IMR-90 (cell line): ENCODE measurements around the gene RAVER2.

Source experiments
- CEBPB ChIP-seq: IDR thresholded peaks from 2 replicates; pipeline ENCODE4 v1.6.1; 2012; ENCODE audit warnings: low read depth, low read length, improper control_type of control experiment
- CHD1 ChIP-seq: IDR thresholded peaks from 2 replicates; pipeline ENCODE4 v1.6.1; 2012; ENCODE audit warnings: low read depth, low read length, improper control_type of control experiment
- FOS ChIP-seq: fragments of 150-350 bp; IDR thresholded peaks from 2 replicates; pipeline ENCODE4 v1.6.1; 2016; ENCODE audit warnings: low read depth, low read length
- MAFK ChIP-seq: IDR thresholded peaks from 2 replicates; pipeline ENCODE4 v1.6.1; 2012; ENCODE audit warnings: low read depth, low read length, improper control_type of control experiment
- MAZ ChIP-seq: IDR thresholded peaks from 2 replicates; pipeline ENCODE4 v1.6.1; 2012; ENCODE audit warnings: low read depth, mild to moderate bottlenecking, low read length, improper control_type of control experiment, moderate library complexity, borderline replicate concordance
- MXI1 ChIP-seq: IDR thresholded peaks from 2 replicates; pipeline ENCODE4 v1.6.1; 2012; ENCODE audit warnings: low read depth, mild to moderate bottlenecking, low read length, moderate library complexity, borderline replicate concordance
- NFE2L2 ChIP-seq: fragments of 150-350 bp; IDR thresholded peaks from 2 replicates; pipeline ENCODE4 v1.6.1; 2016; ENCODE audit warnings: low read depth, mild to moderate bottlenecking, low read length
- POLR2A ChIP-seq: IDR thresholded peaks from 2 replicates; pipeline ENCODE4 v1.6.1; 2012; ENCODE audit warnings: mild to moderate bottlenecking, low read depth, low read length
- RAD21 ChIP-seq: IDR thresholded peaks from 2 replicates; pipeline ENCODE4 v1.6.1; 2012; ENCODE audit warnings: low read length, improper control_type of control experiment
- RCOR1 ChIP-seq: IDR thresholded peaks from 2 replicates; pipeline ENCODE4 v1.6.1; 2012; ENCODE audit warnings: mild to moderate bottlenecking, low read length, improper control_type of control experiment; ENCODE audit not compliant: insufficient replicate concordance
- RFX5 ChIP-seq: IDR thresholded peaks from 2 replicates; pipeline ENCODE4 v1.8.0; 2012; ENCODE audit warnings: low read depth, mild to moderate bottlenecking, low read length, moderate library complexity
- SMC3 ChIP-seq: fragments of 150-350 bp; IDR thresholded peaks from 2 replicates; pipeline ENCODE4 v1.6.1; 2016; ENCODE audit warnings: low read depth, mild to moderate bottlenecking, antibody characterized with exemption, low read length, moderate library complexity
- TF ChIP-seq, protein P1 (sequence below): conservative IDR thresholded peaks from 2 replicates; pipeline ENCODE4 v1.5.1; 2012; ENCODE audit warnings: mild to moderate bottlenecking, low read depth, low read length, improper control_type of control experiment
- TF ChIP-seq, protein P2 (sequence below): fragments of 150-350 bp; IDR thresholded peaks from 2 replicates; pipeline ENCODE4 v1.6.1; 2017; ENCODE audit warnings: mild to moderate bottlenecking, antibody characterized with exemption, low read length, low read depth

DNA sequence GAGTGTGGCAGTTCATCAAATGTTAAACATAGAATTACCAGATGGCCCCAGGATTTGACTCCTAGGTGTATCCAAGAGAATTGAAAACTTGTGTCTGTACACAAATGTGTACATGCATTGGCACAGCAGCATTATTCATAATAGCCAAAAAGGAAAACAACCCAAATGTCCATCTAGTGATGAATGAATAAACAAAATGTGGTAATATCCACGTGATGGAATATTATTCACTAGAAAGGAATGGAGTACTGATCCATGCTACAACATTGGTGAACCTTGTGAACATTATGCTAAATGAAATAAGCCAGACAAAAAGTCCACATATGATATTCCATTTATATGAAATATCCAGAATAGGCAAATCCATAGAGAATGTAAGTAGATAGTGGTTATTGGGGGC lies 77.7 kb downstream of the RAVER2 start:
- TF ChIP-seq, protein P1, sequence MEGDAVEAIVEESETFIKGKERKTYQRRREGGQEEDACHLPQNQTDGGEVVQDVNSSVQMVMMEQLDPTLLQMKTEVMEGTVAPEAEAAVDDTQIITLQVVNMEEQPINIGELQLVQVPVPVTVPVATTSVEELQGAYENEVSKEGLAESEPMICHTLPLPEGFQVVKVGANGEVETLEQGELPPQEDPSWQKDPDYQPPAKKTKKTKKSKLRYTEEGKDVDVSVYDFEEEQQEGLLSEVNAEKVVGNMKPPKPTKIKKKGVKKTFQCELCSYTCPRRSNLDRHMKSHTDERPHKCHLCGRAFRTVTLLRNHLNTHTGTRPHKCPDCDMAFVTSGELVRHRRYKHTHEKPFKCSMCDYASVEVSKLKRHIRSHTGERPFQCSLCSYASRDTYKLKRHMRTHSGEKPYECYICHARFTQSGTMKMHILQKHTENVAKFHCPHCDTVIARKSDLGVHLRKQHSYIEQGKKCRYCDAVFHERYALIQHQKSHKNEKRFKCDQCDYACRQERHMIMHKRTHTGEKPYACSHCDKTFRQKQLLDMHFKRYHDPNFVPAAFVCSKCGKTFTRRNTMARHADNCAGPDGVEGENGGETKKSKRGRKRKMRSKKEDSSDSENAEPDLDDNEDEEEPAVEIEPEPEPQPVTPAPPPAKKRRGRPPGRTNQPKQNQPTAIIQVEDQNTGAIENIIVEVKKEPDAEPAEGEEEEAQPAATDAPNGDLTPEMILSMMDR, result no peak
- TF ChIP-seq FOS, result no peak
- no peak for TF ChIP-seq RAD21
- peak; percentile 7; the same call in 1 of the 2 replicates for TF ChIP-seq CEBPB
- no peak for TF ChIP-seq MAFK
- TF ChIP-seq SMC3, result no peak
- no peak for TF ChIP-seq RCOR1
- no peak for TF ChIP-seq MXI1
- TF ChIP-seq, protein P2, sequence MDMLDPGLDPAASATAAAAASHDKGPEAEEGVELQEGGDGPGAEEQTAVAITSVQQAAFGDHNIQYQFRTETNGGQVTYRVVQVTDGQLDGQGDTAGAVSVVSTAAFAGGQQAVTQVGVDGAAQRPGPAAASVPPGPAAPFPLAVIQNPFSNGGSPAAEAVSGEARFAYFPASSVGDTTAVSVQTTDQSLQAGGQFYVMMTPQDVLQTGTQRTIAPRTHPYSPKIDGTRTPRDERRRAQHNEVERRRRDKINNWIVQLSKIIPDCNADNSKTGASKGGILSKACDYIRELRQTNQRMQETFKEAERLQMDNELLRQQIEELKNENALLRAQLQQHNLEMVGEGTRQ, result peak; percentile 44; the same call in 1 of the 2 replicates
- TF ChIP-seq CHD1, result no peak
- TF ChIP-seq NFE2L2, result no peak
- TF ChIP-seq POLR2A, result no peak
- TF ChIP-seq RFX5, result no peak
- TF ChIP-seq MAZ, result no peak
